ENCODE data around the gene POTEH. TPM values are rescaled to one million over a fixed set of nuclear protein-coding genes. Genes with fewer than 3 reads are reported as not detected.
"Not testable (repeated sequence)": the region's sequence is repeated elsewhere in the genome, so short reads cannot be mapped to it uniquely, and the experiment has no call there.

The POTEH gene
- total and polyA plus RNA-seq, 2 donors (not counting 1 experiment from before 2014, with no cell fraction given) = 0.24 TPM; not detected in 1

DNA sequence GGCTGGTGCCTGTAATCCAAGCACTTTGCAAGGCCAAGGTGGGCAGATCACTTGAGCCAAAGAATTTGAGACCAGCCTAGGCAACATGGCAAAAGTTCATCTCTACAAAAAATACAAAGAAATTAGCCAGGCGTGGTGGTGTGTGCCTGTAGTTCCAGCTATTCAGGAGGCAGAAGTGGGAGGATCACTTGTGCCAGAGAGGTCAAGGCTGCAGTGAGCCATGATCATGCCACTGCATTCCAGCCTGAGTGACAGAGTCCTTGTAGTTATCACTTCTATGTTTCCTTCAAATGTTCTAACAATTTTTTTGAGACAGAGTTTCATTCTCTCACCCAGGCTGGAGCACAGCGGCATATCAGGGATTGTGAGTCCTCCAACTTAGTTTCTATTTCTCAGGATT, 36.6 kb upstream of the POTEH start:
- H3K27me3 ChIP-seq (replicated peaks in 1 of 4; ENCODE audit: control extremely low read depth in 1 of 4, control insufficient read depth in 3 of 4, insufficient read depth in 4 of 4, low read length in 3 of 4); H3K27me3 Mint-ChIP-seq; H3K9ac ChIP-seq (ENCODE audit: low read length); H3K4me3 ChIP-seq (ENCODE audit: control extremely low read depth in 1 of 5, extremely low read depth in 1 of 5, insufficient read depth in 1 of 5, low read depth in 2 of 5, low read length in 4 of 5); H2AFZ ChIP-seq (ENCODE audit: insufficient read depth, low read depth, low read length, poor library complexity, severe bottlenecking); ATAC-seq (ENCODE audit: low read depth); H3K4me2 ChIP-seq (replicated peaks; ENCODE audit: low read depth, low read length, poor library complexity, severe bottlenecking); intact Hi-C loops (cut with micrococcal nuclease); H4K20me1 ChIP-seq (ENCODE audit: control insufficient read depth, insufficient read depth, low read length, poor library complexity, severe bottlenecking); DNase-seq; CTCF ChIA-PET; H3K4me1 Mint-ChIP-seq; H3K27ac Mint-ChIP-seq; H3K9me3 Mint-ChIP-seq (ENCODE audit: insufficient read depth); H3K36me3 ChIP-seq (replicated peaks in 1 of 2; ENCODE audit: control extremely low read depth in 1 of 2, control insufficient read depth in 1 of 2, extremely low read depth in 1 of 2, insufficient read depth in 2 of 2, low read length in 1 of 2); POLR2A ChIA-PET; H3K79me2 ChIP-seq (ENCODE audit: control insufficient read depth, insufficient read depth, low read length); H3K4me3 Mint-ChIP-seq; H3K4me1 ChIP-seq (ENCODE audit: control insufficient read depth in 2 of 2, insufficient read depth in 2 of 2, low read length in 2 of 2); H3K9me3 ChIP-seq (ENCODE audit: control extremely low read depth in 1 of 3, control insufficient read depth in 2 of 3, insufficient read depth in 1 of 3, low read length in 2 of 3); H3K27ac ChIP-seq (ENCODE audit: low read length in 2 of 2): not testable (repeated sequence)
- no CpG with 5 or more reads among the region's 2 CpGs for WGBS (ENCODE audit: insufficient coverage)

DNA sequence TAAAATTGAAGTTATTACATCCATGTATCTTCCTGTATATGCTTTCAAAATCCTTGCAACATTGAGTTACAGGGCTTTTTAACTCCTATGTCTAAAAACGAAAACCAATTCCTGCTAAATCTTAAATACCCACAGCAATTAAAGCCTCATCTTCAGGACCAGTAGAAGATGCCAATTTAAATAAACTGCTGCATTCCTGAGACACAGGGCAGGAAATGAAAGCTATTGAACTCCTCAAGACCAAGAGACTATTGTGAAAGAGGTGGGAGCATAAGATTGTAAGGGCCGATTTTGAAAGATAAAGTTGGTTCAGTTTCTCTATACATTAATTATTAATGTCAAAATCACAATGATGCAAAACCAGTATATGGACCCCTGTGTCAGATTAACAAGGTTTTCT, 28.7 kb upstream of the POTEH start:
- H3K27me3 Mint-ChIP-seq; H3K4me1 ChIP-seq (ENCODE audit: control insufficient read depth in 2 of 2, insufficient read depth in 2 of 2, low read length in 2 of 2); H3K27ac ChIP-seq (ENCODE audit: low read length in 2 of 2); H3K4me2 ChIP-seq (replicated peaks; ENCODE audit: low read depth, low read length, poor library complexity, severe bottlenecking); H4K20me1 ChIP-seq (ENCODE audit: control insufficient read depth, insufficient read depth, low read length, poor library complexity, severe bottlenecking); DNase-seq; ATAC-seq (ENCODE audit: low read depth); H3K36me3 ChIP-seq (replicated peaks in 1 of 2; ENCODE audit: control extremely low read depth in 1 of 2, control insufficient read depth in 1 of 2, extremely low read depth in 1 of 2, insufficient read depth in 2 of 2, low read length in 1 of 2); H2AFZ ChIP-seq (ENCODE audit: insufficient read depth, low read depth, low read length, poor library complexity, severe bottlenecking); H3K9ac ChIP-seq (ENCODE audit: low read length); H3K4me1 Mint-ChIP-seq; CTCF ChIA-PET; H3K4me3 ChIP-seq (ENCODE audit: control extremely low read depth in 1 of 5, extremely low read depth in 1 of 5, insufficient read depth in 1 of 5, low read depth in 2 of 5, low read length in 4 of 5); H3K79me2 ChIP-seq (ENCODE audit: control insufficient read depth, insufficient read depth, low read length); H3K27ac Mint-ChIP-seq; H3K9me3 Mint-ChIP-seq (ENCODE audit: insufficient read depth); POLR2A ChIA-PET; H3K9me3 ChIP-seq (ENCODE audit: control extremely low read depth in 1 of 3, control insufficient read depth in 2 of 3, insufficient read depth in 1 of 3, low read length in 2 of 3); H3K27me3 ChIP-seq (replicated peaks in 1 of 4; ENCODE audit: control extremely low read depth in 1 of 4, control insufficient read depth in 3 of 4, insufficient read depth in 4 of 4, low read length in 3 of 4); intact Hi-C loops (cut with micrococcal nuclease); H3K4me3 Mint-ChIP-seq: not testable (repeated sequence)
- no CpG with 5 or more reads among the region's 2 CpGs for WGBS (ENCODE audit: insufficient coverage)

DNA sequence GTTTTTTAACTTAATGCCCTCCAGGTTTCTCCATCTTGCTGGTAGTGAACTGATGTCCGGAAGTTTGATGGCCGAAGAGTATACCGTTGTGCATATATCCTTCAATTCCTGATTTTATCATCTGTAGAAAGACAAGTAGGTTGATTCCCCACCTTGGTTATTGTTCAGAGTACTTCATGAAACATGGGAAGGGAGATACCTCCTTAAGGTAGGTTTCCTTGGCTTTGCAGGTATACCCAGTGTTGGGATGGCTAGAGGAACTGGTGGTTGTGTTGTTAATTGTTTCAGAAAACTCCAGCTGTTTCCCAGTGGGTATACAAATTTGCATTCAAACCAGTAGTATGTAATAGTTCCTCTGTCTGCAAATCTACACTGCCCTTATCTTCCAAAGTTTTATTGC, 25.1 kb upstream of the POTEH start:
- DNase-seq = not testable (repeated sequence)

DNA sequence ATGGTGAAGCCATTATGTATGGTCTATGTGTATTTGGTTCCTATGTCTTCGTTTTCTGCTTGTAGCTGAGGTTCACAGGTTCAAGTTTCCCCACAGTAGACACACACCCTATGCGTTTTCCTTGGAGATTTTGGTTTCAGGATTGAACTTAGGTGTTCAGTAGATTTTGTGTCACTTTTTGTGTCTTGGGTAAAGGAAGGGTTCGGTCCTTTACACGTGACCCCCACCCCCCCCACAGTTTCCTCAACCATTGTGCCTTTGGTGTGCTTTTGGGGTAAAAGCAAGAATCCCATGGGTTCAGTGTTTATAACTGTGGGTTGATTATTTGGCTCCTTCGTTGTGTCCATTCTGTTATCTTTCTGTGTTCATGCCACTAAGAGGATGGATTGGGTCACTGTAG, 24.3 kb upstream of the POTEH start:
- H3K4me2 ChIP-seq (replicated peaks; ENCODE audit: low read depth, low read length, poor library complexity, severe bottlenecking); H4K20me1 ChIP-seq (ENCODE audit: control insufficient read depth, insufficient read depth, low read length, poor library complexity, severe bottlenecking); H3K9me3 Mint-ChIP-seq (ENCODE audit: insufficient read depth); H3K9ac ChIP-seq (ENCODE audit: low read length); CTCF ChIA-PET; H3K9me3 ChIP-seq (ENCODE audit: control extremely low read depth in 1 of 3, control insufficient read depth in 2 of 3, insufficient read depth in 1 of 3, low read length in 2 of 3); DNase-seq; ATAC-seq (ENCODE audit: low read depth); H3K4me3 Mint-ChIP-seq; H3K27ac ChIP-seq (ENCODE audit: low read length in 2 of 2); H3K4me1 ChIP-seq (ENCODE audit: control insufficient read depth in 2 of 2, insufficient read depth in 2 of 2, low read length in 2 of 2); H2AFZ ChIP-seq (ENCODE audit: insufficient read depth, low read depth, low read length, poor library complexity, severe bottlenecking); H3K4me3 ChIP-seq (ENCODE audit: control extremely low read depth in 1 of 5, extremely low read depth in 1 of 5, insufficient read depth in 1 of 5, low read depth in 2 of 5, low read length in 4 of 5); H3K27ac Mint-ChIP-seq; H3K27me3 Mint-ChIP-seq; intact Hi-C loops (cut with micrococcal nuclease); H3K79me2 ChIP-seq (ENCODE audit: control insufficient read depth, insufficient read depth, low read length); H3K4me1 Mint-ChIP-seq; H3K36me3 ChIP-seq (replicated peaks in 1 of 2; ENCODE audit: control extremely low read depth in 1 of 2, control insufficient read depth in 1 of 2, extremely low read depth in 1 of 2, insufficient read depth in 2 of 2, low read length in 1 of 2); POLR2A ChIA-PET; H3K27me3 ChIP-seq (replicated peaks in 1 of 4; ENCODE audit: control extremely low read depth in 1 of 4, control insufficient read depth in 3 of 4, insufficient read depth in 4 of 4, low read length in 3 of 4): not testable (repeated sequence)
- WGBS (ENCODE audit: insufficient coverage) = no CpG with 5 or more reads among the region's 5 CpGs

More for the DNA sequence above, 25.1 kb upstream of the POTEH start:
- H3K4me2 ChIP-seq (replicated peaks; ENCODE audit: low read depth, low read length, poor library complexity, severe bottlenecking); H3K4me1 ChIP-seq (ENCODE audit: control insufficient read depth in 2 of 2, insufficient read depth in 2 of 2, low read length in 2 of 2); H3K4me3 ChIP-seq (ENCODE audit: control extremely low read depth in 1 of 5, extremely low read depth in 1 of 5, insufficient read depth in 1 of 5, low read depth in 2 of 5, low read length in 4 of 5); CTCF ChIA-PET; H2AFZ ChIP-seq (ENCODE audit: insufficient read depth, low read depth, low read length, poor library complexity, severe bottlenecking); H3K27ac Mint-ChIP-seq; intact Hi-C loops (cut with micrococcal nuclease); H3K27ac ChIP-seq (ENCODE audit: low read length in 2 of 2); H3K9me3 ChIP-seq (ENCODE audit: control extremely low read depth in 1 of 3, control insufficient read depth in 2 of 3, insufficient read depth in 1 of 3, low read length in 2 of 3); POLR2A ChIA-PET; H3K4me3 Mint-ChIP-seq; H3K36me3 ChIP-seq (replicated peaks in 1 of 2; ENCODE audit: control extremely low read depth in 1 of 2, control insufficient read depth in 1 of 2, extremely low read depth in 1 of 2, insufficient read depth in 2 of 2, low read length in 1 of 2); H4K20me1 ChIP-seq (ENCODE audit: control insufficient read depth, insufficient read depth, low read length, poor library complexity, severe bottlenecking); H3K27me3 Mint-ChIP-seq; H3K9ac ChIP-seq (ENCODE audit: low read length); H3K9me3 Mint-ChIP-seq (ENCODE audit: insufficient read depth); H3K27me3 ChIP-seq (replicated peaks in 1 of 4; ENCODE audit: control extremely low read depth in 1 of 4, control insufficient read depth in 3 of 4, insufficient read depth in 4 of 4, low read length in 3 of 4); ATAC-seq (ENCODE audit: low read depth); H3K79me2 ChIP-seq (ENCODE audit: control insufficient read depth, insufficient read depth, low read length); H3K4me1 Mint-ChIP-seq: not testable (repeated sequence)
- WGBS (ENCODE audit: insufficient coverage) = no CpG with 5 or more reads among the region's 3 CpGs

All from B cell (primary cell).